Stimulated activated naive B cell treated with anti-CD40 and anti-IgM and Interleukin-4, amounts not matched to agents 10 μg/mL and 1 μg/mL and 100 μg/mL, for 72 hours (primary cell): ENCODE data around the gene PAX7.

Experiments used
- ATAC-seq, 2 donors: fragments of 150-1000 bp; cut with Tn5 transposase; replicated peaks; 2 replicates each; pipeline ENCODE4 v1.10.0; 2021; ENCODE audit warnings: moderate library complexity in 1 of 2
- DNase-seq: peaks from one replicate; pipeline ENCODE4 v3.0.0; 2021
- H3K27ac Mint-ChIP-seq: one replicate; pipeline ENCODE4 v1.8.0; 2022; ENCODE audit warnings: mild to moderate bottlenecking, mixed read lengths
- H3K27me3 Mint-ChIP-seq, 2 donors: one replicate each; pipeline ENCODE4 v1.8.0; 2022; ENCODE audit warnings: mixed read lengths in 2 of 2
- H3K36me3 Mint-ChIP-seq, 2 donors: one replicate each; pipeline ENCODE4 v1.8.0; 2022; ENCODE audit warnings: mixed read lengths in 2 of 2, mild to moderate bottlenecking in 1 of 2
- H3K4me1 Mint-ChIP-seq, 2 donors: one replicate each; pipeline ENCODE4 v1.8.0; 2022; ENCODE audit warnings: mixed read lengths in 2 of 2, mild to moderate bottlenecking in 1 of 2
- H3K4me3 Mint-ChIP-seq, 2 donors: one replicate each; pipeline ENCODE4 v1.8.0; 2022; ENCODE audit warnings: mild to moderate bottlenecking in 2 of 2, mixed read lengths in 2 of 2, moderate library complexity in 1 of 2
- H3K9me3 Mint-ChIP-seq, 2 donors: one replicate each; pipeline ENCODE4 v1.8.0; 2022; ENCODE audit warnings: mixed read lengths in 2 of 2, mild to moderate bottlenecking in 1 of 2

Gene PAX7

DNA sequence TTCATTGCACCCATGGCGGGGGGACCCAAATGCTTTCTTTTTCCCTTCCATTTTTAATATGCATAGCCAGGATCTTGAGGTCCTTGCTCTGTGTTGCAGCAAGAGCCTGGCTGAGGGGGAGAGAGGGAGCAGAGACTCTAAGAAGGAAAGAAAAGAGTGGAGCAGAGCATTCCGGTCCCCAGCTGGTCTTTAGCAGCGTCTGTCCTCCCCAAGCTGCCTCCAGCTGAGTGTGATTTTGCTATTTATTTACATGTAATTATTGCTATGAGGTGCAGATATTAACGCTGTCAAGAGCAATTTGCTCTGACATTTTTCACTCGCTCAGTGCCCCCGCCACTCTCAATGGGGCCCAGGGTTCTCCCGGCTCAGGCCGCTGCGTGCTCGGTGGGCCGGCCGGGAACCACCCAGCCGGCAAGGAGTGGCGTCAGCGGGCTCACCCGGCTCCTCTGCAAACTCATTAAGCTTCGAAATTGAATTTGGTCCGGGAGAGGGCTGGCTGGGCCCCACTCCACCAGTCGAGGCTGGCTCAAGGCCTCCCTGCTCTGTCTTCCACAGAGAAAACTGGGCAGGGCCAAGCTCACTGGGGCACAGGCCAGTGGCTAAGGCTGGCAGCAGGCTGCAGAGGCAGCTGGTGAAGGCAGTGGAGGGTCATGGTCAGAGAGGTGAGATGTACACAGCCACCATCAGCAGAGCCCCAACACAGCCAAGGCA lies 93.2 kb downstream of the PAX7 start:
- Mint-ChIP-seq H3K4me1 (peaks cover 0 to 5% of the 10 kb centered on the region in 2 donors), H3K27me3 (peaks cover 76 to 84% of the 10 kb centered on the region in 2 donors), H3K27ac (no peak overlapping the region), H3K4me3 (no peak overlapping the region), H3K9me3 (no peaks in the 10 kb centered on the region), H3K36me3 (no peaks in the 10 kb centered on the region)
- ATAC-seq, result no peak
- no peak for DNase-seq

DNA sequence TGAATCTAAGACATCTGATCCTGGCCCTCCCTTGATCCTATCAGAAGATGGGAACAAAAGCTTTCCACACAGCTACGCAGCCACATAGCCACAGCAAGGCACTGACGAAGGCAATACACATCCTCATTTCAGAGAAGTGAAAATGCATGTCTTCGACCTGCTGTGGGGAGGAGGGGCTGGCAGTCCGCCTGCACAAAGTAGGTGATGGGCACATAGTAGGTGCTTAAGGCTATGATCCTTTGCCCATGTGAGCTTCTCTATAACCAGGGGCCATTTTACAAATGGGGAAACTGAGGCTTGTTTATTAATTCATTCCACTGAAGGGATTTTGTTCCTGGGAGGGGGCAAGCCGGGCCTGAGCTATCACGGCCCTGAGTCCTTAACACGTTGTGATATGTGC lies 94.2 kb downstream of the PAX7 start:
- Mint-ChIP-seq H3K4me3 (no peak overlapping the region), H3K9me3 (no peaks in the 10 kb centered on the region), H3K36me3 (no peaks in the 10 kb centered on the region), H3K27ac (no peak overlapping the region), H3K4me1 (peaks cover 0 to 5% of the 10 kb centered on the region in 2 donors), H3K27me3 (peaks cover 77 to 87% of the 10 kb centered on the region in 2 donors)
- ATAC-seq (no peak), DNase-seq (no peak)

DNA sequence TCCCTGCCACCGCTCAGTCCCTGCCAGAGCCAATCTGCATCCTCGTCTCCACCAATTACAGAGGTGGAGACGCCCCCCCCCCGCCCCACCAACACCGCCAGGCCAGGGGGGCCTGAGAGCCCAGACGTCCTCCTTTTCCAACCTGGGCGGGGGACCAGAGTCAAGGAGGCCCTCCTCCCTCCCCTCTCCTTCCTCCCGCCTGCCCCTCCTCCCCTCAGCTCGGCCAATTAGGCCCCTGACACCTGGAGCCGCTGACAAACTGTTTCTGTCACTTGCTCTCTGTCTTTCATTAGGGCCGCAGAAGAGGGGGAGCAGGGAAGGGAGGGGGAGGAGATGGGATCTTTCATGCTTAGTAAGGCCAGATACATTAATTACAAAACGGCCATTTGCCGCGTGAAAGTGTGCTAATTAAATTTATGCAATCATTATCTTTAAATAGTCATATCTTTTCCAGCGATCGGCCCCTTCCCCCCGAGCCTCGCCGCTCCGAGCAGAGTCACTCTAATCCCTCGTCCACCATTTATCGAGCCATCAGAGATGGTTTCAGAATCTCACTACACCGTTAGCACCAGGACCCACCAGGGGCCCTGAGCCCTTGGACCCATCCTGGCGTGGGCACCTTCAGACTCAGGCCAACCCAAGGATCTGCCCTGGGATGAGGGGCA lies 94.7 kb downstream of the PAX7 start:
- H3K4me1 Mint-ChIP-seq, result peaks cover 0 to 5% of the 10 kb centered on the region in 2 donors
- DNase-seq (no peak), ATAC-seq (no peak)
- peaks cover 72 to 82% of the 10 kb centered on the region in 2 donors for H3K27me3 Mint-ChIP-seq
- no peak overlapping the region for H3K4me3 Mint-ChIP-seq
- no peak overlapping the region for H3K27ac Mint-ChIP-seq
- H3K36me3 Mint-ChIP-seq, result no peaks in the 10 kb centered on the region
- H3K9me3 Mint-ChIP-seq, result no peaks in the 10 kb centered on the region

DNA sequence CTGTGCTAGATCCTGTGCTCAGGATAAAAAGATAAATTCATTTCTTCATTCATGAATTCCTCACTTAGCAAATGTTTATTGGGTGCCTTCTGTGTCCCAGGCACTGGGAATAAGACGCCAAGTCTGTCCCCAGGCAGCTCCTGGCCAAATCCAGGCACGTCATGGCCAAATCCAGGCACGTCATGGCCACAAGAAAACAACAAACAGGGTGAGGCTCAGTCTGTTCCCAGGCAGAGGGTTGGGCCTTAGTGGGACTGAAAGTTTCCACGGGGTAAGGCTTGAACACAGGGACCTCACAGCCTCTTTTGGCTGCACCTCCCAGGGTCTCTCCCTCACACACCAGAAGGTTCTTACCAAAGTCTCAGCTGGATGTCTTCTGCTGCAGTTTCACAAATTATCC lies 95.7 kb downstream of the PAX7 start:
- ATAC-seq (no peak), DNase-seq (no peak)
- Mint-ChIP-seq H3K27ac (no peak overlapping the region), H3K4me1 (peaks cover 0 to 5% of the 10 kb centered on the region in 2 donors), H3K27me3 (peaks cover 67 to 72% of the 10 kb centered on the region in 2 donors), H3K4me3 (no peak overlapping the region), H3K9me3 (no peaks in the 10 kb centered on the region), H3K36me3 (no peaks in the 10 kb centered on the region)

DNA sequence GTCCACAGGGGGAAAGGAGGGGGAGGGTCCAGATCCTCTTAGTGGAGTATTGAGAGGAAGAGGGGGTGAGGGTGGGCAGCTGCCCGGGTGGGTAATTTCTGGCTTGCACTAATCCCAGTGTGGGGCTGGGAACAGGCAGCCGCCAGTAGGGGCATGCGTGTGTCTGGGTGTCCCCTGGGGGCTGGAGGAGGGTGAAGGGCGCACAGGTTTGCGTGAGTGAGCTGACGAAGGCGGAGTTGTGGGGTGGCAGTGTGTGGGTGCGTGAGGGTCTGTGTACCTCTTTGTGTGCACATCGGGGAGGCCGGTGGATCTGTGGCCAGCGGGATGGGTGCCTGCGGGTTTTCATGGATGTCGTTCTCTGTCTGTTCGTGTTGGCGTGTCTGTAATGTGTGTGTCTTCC lies 97.3 kb downstream of the PAX7 start:
- H3K4me3 Mint-ChIP-seq, result no peak overlapping the region
- peaks cover 59 to 69% of the 10 kb centered on the region in 2 donors for H3K27me3 Mint-ChIP-seq
- no peaks in the 10 kb centered on the region for H3K4me1 Mint-ChIP-seq
- ATAC-seq (no peak), DNase-seq (no peak)
- H3K9me3 Mint-ChIP-seq, result no peaks in the 10 kb centered on the region
- H3K27ac Mint-ChIP-seq, result peak overlapping the region; percentile 10
- H3K36me3 Mint-ChIP-seq, result no peaks in the 10 kb centered on the region

DNA sequence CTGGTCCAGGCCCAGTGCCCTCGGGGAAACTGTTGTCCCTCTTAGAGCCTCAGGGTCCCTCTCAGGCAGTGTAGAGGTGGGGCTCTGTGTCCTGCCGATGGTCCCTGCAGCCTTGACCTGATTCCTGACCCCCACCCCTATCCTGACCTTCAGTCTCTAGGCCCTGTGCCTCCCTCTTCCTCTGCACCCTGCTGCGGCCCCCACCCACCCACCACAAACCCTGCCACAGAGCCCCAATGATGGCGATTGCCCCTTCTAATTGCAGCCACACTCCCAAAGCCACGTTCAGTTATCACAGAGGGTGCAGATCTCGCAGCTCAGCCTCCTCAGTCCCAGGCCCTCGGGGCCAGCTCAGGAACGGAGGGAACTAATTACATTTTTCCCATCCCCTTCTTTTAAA lies 99.7 kb downstream of the PAX7 start:
- H3K27ac Mint-ChIP-seq, result no peak overlapping the region
- peaks cover 60 to 67% of the 10 kb centered on the region in 2 donors for H3K27me3 Mint-ChIP-seq
- H3K36me3 Mint-ChIP-seq, result no peaks in the 10 kb centered on the region
- ATAC-seq (no peak), DNase-seq (no peak)
- no peaks in the 10 kb centered on the region for H3K4me1 Mint-ChIP-seq
- no peaks in the 10 kb centered on the region for H3K9me3 Mint-ChIP-seq
- H3K4me3 Mint-ChIP-seq, result no peak overlapping the region

DNA sequence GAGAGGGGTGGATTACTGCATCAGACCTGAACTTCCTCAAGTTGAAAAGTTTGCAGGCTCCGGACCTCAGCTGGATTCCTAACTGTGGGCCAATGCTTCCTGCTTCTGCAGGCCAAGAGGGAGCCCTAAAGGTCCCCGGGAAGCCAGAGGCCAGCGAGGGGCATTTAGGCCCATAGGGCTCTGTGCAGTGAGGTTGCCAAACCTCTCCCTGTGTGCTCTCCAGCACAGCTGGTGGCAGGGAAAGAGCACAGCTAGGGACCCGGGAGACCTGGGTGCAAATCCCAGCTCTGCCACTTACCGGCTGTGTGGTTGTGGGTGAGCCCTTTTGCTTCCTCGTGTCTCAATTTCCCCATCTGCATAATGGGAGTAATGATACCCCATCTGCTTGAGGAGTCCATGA lies 100.5 kb downstream of the PAX7 start:
- no peaks in the 10 kb centered on the region for H3K9me3 Mint-ChIP-seq
- H3K4me3 Mint-ChIP-seq, result no peak overlapping the region
- no peak for DNase-seq
- H3K36me3 Mint-ChIP-seq, result no peaks in the 10 kb centered on the region
- peaks cover 51 to 59% of the 10 kb centered on the region in 2 donors for H3K27me3 Mint-ChIP-seq
- no peaks in the 10 kb centered on the region for H3K4me1 Mint-ChIP-seq
- H3K27ac Mint-ChIP-seq, result no peak overlapping the region
- no peak for ATAC-seq

DNA sequence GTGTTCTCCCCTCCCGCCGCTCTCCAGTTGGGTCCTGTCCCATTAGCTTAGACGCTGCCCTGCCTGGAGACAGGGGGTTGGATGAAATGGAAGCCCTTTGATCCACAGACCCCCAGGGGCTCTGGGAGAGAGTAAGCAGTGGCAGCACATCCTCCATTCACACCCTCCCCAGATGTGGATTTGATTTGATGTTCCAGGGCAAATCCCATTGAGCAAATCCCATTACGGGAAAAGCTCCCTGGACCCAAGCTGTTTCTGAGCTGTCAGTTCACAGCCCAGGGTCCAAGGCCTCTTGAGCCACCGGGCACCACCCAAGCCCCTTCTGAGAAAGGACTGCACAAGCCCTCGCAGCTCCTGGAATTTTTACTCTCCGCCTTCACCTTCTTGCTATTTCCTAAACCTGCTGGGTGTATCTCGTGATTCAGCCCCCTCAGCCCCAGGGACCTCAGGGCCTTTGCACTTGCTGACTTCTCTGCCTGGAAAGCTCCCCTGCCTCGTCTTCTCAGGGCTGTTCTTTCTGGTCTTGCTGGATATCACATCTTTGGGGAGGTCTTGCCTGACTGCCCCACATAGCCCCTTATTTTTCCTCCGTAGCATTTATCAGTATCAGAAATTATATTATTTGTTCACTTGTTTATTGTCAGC lies 101.1 kb downstream of the PAX7 start:
- Mint-ChIP-seq H3K9me3 (no peaks in the 10 kb centered on the region), H3K36me3 (no peaks in the 10 kb centered on the region), H3K27me3 (peaks cover 48 to 53% of the 10 kb centered on the region in 2 donors), H3K4me1 (no peaks in the 10 kb centered on the region), H3K27ac (no peak overlapping the region), H3K4me3 (no peak overlapping the region)
- ATAC-seq, result no peak
- no peak for DNase-seq

DNA sequence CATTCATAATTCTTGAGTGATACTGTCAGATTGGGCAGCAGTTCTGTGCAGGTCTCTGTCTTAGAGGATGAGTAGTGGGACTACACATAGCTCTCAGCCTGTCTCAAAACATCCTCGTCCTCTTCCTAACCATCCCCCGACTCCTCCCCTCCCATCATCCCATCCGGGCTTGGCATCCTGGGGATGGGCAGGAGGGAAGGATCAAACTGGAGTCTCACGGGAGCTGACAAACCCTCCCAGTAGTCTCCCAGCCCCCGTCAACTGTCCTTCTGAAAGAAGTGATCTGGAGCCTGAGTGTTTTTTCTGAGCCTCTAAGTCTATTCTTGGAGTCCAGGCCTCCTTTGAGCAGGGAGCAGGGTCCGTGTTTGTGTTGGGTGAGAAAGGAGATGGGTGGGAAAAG lies 102.0 kb downstream of the PAX7 start:
- ATAC-seq (no peak), DNase-seq (no peak)
- no peaks in the 10 kb centered on the region for H3K9me3 Mint-ChIP-seq
- no peaks in the 10 kb centered on the region for H3K4me1 Mint-ChIP-seq
- H3K27ac Mint-ChIP-seq, result no peak overlapping the region
- H3K4me3 Mint-ChIP-seq, result no peak overlapping the region
- H3K36me3 Mint-ChIP-seq, result no peaks in the 10 kb centered on the region
- peaks cover 38 to 47% of the 10 kb centered on the region in 2 donors for H3K27me3 Mint-ChIP-seq

DNA sequence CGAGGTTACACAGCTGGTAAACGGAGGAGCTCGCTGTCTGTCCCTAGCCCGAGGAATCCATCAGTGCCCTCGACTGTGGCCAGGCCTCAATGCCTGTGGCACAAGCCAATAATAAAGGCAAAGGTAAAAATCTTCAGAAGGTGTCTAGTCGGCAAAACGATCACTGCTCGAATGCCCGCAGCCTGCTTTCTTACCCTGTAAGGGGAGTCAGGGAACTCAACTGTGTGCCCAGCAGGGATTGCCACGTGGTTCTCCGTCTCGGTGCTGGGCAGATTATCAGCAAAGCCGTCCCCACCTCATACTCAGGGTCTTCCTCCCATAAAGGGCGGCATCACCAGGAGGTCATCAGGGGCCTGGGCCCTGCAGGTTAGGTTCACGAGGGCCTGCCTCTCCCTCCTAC lies 103.4 kb downstream of the PAX7 start:
- DNase-seq (no peak), ATAC-seq (no peak)
- peaks cover 36 to 44% of the 10 kb centered on the region in 2 donors for H3K27me3 Mint-ChIP-seq
- H3K9me3 Mint-ChIP-seq, result no peaks in the 10 kb centered on the region
- H3K36me3 Mint-ChIP-seq, result no peaks in the 10 kb centered on the region
- no peak overlapping the region for H3K27ac Mint-ChIP-seq
- H3K4me3 Mint-ChIP-seq, result no peak overlapping the region
- no peaks in the 10 kb centered on the region for H3K4me1 Mint-ChIP-seq

DNA sequence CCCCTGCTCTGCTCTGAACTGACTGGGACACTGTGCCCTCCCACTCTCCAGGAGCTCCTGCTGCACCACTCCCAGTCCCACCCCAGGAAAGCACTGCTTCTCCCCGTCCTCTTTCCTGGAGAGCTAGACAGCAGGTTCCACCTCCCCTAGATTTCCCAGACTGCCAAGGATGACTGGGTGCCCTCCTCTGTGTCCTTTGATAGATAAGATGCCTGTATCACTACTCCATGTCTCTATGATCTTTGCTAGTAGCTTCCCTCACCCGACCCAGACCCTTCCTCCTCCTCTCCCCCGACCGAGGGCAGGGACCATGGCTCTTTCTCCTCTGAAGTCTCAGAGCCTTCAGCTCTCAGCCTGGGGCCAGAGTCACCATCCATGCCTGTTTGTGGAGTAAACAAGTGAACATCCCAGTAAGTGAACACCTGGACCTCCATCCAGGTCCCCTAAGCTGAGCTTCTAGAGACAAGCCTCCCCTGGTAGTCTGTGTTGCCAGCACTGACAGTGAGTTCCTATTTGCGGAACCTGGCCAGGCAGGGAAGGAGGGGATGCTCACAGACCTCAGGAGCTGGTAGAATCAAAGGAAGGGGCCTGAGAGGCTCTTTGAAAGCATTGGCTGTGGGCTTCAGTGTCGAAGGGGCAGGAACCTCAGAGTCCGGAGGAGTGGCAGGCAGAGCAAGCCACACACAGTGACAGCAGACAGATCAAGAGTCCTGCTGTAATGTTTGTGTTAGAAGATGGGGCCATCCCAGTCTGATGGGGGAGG lies 104.0 kb downstream of the PAX7 start:
- Mint-ChIP-seq H3K9me3 (no peaks in the 10 kb centered on the region), H3K27me3 (peaks cover 29 to 38% of the 10 kb centered on the region in 2 donors), H3K36me3 (no peaks in the 10 kb centered on the region), H3K27ac (no peak overlapping the region), H3K4me1 (no peaks in the 10 kb centered on the region), H3K4me3 (no peak overlapping the region)
- ATAC-seq (no peak), DNase-seq (no peak)

DNA sequence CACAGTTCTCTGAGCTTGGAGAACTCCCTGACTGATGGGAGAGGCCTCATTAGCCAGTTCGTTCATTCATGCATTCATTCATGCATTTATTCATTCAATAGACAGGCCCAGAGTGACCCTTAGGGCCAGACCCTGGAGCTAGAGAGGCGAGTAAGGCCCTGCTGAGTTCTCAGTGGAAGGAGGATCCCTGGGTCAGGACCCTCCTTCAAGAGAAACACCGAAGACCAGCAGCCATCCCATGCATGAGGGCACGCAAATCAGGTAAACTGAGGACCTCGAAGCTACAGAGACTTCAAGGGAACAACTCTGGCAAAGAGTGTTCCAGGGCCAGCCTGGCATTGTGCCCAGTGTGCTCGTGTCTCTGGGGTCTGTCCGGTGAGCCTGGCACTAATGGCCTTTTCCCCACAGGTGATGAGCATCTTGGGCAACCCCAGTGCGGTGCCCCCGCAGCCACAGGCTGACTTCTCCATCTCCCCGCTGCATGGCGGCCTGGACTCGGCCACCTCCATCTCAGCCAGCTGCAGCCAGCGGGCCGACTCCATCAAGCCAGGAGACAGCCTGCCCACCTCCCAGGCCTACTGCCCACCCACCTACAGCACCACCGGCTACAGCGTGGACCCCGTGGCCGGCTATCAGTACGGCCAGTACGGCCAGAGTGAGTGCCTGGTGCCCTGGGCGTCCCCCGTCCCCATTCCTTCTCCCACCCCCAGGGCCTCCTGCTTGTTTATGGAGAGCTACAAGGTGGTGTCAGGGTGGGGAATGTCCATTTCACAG lies 104.8 kb downstream of the PAX7 start:
- Mint-ChIP-seq H3K27me3 (peaks cover 30 to 39% of the 10 kb centered on the region in 2 donors), H3K9me3 (no peaks in the 10 kb centered on the region)
- ATAC-seq, result no peak

DNA sequence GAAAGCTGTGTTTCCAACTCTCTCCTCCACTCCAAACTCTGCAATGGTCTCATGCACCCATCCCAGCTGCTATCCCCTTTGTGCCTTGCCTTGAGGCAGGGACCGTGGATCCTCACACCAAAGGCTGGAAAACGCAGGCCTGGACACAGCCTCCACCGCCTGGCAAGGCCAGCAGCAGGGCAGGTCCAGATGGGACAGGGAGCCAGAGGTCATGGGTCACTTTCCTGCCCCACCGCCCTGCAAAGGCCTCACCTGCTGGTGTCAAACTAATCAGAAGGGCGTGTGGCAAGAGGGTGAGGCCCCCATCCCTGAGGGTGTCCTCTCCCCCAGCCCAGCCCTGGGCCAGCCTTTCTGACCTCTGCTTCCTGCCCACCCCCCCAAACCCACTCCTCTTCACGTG lies 106.3 kb downstream of the PAX7 start:
- ATAC-seq (no peak), DNase-seq (no peak)
- Mint-ChIP-seq H3K9me3 (peaks cover 0 to 2% of the 10 kb centered on the region in 2 donors), H3K4me3 (no peak overlapping the region), H3K36me3 (no peaks in the 10 kb centered on the region), H3K27me3 (peaks cover 29 to 38% of the 10 kb centered on the region in 2 donors), H3K27ac (no peak overlapping the region), H3K4me1 (no peaks in the 10 kb centered on the region)

More for the DNA sequence above, 104.8 kb downstream of the PAX7 start:
- no peak for DNase-seq
- Mint-ChIP-seq H3K27ac (no peak overlapping the region), H3K4me1 (no peaks in the 10 kb centered on the region), H3K36me3 (no peaks in the 10 kb centered on the region), H3K4me3 (no peak overlapping the region)

DNA sequence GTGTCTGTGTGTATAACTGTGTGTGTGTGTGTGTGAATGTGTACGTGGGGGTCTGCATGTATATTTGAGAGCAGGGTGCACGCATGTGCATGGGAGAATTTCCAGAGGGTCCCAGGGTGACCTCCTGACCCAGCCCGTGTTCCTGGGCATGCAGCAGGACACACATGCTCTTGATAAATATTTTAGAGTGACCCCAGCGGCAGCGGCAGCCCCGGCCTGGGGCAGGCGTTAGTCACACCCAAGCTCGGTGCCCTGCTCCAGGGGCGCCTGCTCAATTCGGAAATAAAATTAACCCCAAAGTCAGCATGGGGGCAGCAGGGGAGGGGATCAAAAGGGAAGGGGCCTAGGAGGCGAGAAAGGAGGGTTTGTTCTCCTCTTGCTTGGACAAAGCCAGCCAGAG lies 107.5 kb downstream of the PAX7 start:
- Mint-ChIP-seq H3K27me3 (peaks cover 22 to 27% of the 10 kb centered on the region in 2 donors), H3K4me1 (no peaks in the 10 kb centered on the region)

More for the DNA sequence above, 107.5 kb downstream of the PAX7 start:
- ATAC-seq (no peak), DNase-seq (no peak)
- Mint-ChIP-seq H3K36me3 (no peaks in the 10 kb centered on the region), H3K4me3 (no peak overlapping the region), H3K27ac (no peak overlapping the region), H3K9me3 (peaks cover 0 to 2% of the 10 kb centered on the region in 2 donors)
